Myocyte (in vitro differentiated cells): ENCODE results near the gene DDX43. TPM values are rescaled to one million over a fixed set of nuclear protein-coding genes. Genes with fewer than 3 reads are reported as not detected.
"Not testable (repeated sequence)": the region's sequence is repeated elsewhere in the genome, so short reads cannot be mapped to it uniquely, and the experiment has no call there.

ENCODE experiments used
- DNase-seq: peaks from one replicate; pipeline ENCODE4 v3.0.0-alpha.2; 2012; ENCODE audit warnings: low read depth
- total RNA-seq: library from RNA; depleted of rRNA; stranded (reverse); fragments of >200 nt; gene quantifications from 2 replicates; pipeline ENCODE4 v1.2.3, GENCODE V29; 2014

The DDX43 gene
- total RNA-seq, 1 donor from 2014 or later: not detected

DNA sequence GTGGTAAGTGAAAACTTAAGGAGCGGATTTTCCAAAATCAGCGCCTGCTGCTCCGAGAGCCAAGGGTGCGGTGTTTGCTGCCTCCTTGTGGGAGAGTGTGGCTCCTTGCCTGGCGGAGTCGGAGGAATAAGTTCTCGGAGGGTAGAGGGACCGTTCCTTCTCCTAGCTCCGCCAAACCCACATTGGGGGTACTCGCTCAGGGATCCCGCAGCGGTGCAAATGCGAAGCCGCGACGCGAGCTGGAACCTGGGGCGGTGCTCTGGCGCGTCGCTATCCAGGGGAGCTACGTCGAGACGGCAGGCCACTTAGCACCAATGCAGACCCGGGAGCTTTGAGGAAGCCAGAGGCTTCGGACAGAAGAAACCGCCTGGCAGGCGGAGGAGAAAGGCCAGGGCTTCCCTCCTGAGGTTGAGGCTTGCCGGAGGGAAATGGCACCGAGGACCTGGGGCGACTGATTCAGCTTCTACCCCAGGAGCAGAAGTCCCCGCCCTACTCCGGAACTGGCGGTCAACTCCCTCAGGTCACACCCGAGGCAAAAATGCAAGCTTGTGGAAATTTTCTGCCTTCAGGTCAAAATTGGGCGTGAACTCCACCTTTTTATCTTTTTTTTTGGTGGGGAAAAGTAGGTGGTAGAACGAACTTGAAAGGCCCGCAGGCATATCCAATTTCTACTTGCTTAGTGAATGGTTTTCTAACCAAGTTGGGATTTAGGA, 5.7 kb upstream of the DDX43 start:
- peak; percentile 69 for DNase-seq

DNA sequence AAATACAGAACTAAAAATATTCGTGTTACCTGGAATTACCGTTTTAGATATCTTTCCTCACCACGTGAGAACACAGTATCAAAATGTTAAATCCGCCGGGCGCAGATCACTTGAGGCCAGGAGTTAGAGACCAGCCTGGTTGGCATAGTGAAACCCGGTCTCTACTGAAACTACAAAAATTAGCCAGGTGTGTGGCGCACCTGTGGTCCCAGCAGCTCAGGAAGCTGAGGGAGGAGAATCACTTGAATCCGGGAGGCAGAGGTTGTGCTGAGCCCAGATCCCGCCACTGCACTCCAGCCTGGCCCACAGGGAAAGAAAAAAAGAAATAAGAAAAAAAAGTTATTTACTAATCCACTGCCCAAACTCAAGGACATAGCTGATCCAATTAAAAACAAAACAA, 4.8 kb upstream of the DDX43 start:
- DNase-seq: no peak

DNA sequence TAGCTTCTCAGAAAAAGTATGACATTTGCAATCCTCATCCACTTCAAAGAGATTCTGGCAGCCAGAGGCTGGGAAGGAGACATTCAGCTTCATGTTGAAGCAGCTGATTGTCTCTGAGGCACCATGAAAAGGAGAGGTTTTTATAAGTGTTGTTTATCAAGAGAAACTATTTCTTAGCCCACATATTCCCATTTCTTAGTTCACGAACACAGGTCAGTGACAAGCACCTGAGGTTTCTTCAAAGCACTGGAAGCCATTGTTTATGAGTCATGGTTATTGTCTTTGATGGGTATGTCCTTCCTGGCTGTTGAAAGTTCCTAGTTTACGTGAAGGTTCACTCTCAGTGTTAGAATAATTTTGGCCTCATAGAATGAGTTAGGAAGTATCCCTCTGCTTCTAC, 3.0 kb upstream of the DDX43 start:
- DNase-seq: no peak

DNA sequence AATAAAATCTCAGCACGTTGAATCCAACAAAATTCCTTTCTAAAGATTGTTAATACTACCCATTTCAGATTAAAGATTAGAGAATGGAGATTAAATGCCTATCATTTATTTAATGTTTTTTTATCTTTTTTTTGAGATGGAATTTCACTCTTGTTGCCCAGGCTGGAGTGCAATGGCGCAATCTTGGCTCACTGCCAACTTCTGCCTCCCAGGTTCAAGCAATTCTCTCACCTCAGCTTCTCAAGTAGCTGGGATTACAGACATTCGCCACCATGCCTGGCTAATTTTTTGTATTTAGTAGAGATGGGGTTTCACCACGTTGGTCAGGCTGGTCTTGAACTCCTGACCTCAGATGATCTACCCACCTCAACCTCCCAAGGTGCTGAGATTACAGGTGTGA, 2.4 kb upstream of the DDX43 start:
- not testable (repeated sequence) for DNase-seq

DNA sequence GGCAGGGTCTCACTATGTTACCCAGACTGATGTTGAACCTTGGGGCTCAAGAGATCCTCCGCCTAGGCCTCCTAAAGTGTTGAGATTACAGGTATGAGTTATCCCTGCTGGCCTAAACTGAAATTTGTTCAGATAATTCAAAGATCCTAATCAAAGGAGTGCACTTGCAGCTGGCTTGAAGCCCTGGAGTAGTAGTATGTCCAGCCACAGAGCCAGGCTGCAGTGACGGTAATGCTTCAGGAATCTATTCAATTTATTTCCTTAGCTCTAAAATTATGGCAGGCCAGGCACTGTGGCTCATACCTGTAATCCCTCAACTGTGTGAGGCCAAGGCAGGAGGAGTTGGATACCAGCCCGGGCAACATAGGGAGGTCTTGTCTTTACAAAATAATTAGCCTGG, 1.4 kb upstream of the DDX43 start:
- DNase-seq: no peak

DNA sequence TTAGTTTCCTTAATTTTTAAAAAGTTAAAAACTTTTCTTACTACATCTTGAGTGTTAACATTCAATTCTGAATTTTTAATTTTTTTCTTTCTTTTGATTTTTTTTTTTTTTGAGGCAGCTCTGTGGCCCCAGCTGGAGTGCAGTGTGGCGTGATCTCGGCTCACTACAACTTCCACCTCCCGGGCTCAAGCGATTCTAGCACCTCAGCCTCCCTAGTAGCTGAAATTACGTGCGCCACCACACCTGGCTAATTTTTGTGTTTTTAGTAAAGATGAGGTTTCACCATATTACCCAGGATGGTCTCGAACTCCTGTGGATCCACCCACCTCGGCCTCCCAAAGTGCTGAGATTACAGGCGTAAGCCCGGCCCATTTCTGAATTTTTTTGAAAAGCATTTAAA, 1.2 kb downstream of the DDX43 start:
- DNase-seq: no peak

DNA sequence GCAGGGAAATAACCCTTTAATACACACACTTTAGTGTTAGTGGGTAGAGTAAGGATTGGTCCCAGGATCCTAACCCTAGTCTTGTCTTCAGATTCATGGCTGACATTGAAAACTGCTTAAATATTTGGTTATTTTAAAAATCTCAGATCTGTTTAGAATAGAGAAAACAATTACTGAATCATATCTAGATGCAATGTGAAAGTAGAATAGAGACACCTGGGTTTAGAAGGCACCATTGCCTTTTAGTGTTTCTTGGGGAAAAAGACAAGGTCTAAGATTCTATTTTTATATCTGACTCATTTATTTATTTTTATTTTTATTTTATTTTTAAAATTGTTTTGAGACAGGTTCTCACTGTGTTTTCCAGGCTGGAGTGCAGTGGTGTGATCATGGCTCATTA, 6.0 kb downstream of the DDX43 start:
- no peak for DNase-seq

DNA sequence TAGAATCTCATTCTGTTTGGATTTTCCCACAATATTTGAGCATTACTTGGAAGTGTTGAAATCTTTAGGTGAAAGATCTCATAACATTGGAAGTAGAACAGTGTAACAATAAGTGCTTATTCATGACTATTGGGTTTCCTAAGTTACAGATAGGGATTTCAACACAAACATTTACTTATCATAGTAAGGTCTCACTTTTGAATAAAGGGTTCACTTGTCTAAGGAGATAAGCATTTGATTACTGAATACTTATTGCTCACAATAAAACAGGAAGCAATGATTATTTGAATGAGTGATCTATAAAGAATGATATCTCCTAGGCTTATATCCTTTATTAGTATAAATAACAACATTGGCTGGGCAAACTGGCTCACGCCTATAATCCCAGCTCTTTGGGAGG, 14.8 kb downstream of the DDX43 start:
- DNase-seq: no peak

DNA sequence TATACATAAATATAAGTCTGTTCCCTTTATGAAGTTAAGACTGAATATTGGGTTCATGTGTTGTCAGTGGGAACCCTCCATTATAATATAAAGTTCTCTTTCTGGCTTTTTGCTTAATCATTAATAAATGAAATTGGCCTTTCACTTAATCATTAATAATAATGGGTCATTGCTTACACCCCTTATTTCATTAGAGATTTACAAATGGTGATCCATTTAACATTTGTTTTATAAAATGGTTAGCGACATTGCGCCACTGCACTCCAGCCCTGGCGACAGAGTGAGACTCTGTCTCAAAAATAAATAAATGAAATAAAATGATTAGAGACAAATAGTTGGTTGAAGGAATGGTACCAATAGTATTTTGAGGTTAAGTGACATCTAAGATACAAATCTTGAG, 18.5 kb downstream of the DDX43 start:
- DNase-seq: no peak

DNA sequence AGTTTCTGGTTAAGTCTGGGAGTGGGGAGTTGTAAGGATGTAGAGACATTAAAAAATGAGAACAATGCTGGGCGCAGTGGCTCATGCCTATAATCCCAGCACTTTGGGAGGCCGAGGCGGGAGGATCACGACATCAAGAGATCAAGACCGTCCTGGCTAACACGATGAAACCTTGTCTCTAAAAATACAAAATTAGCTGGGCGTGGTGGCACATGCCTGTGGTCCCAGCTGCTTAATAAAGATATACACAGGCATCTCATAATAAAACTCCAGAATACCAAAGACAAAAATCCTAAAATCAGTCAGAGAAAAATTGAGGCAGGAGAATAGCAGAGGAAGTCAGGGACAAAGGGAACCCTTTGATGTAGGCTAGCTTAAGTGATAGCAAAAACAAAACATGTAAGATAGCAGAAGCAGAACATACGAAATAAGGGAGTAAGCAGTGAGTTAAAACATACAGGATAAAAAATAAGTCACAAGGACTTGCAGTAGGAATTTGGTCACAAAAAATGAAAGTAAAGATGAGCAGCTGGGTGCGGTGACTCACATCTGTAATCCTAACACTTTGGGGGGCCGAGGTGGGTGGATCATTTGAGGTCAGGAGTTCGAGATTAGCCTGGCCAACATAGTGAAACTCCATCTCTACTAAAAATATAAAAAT, 23.6 kb downstream of the DDX43 start:
- peak; percentile 56 for DNase-seq

DNA sequence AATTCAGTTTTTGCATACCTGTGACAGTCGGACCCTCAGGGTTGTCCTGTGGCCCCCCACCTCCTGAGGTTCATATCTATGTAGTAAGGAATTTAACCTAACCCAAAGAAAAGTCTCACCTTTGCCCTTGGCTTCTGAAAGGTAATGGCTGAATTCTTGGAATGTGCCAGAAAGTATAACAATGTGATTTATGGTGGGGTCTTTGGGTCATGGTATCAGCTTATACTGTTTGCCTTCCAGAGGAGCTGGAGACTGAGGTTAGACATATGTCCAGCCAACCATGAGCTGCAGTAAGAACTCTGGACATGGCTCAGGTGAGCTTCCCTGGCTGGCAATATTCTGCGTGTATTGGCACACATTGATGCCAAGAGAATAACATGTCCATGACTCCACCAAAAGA, 26.9 kb downstream of the DDX43 start:
- no peak for DNase-seq

DNA sequence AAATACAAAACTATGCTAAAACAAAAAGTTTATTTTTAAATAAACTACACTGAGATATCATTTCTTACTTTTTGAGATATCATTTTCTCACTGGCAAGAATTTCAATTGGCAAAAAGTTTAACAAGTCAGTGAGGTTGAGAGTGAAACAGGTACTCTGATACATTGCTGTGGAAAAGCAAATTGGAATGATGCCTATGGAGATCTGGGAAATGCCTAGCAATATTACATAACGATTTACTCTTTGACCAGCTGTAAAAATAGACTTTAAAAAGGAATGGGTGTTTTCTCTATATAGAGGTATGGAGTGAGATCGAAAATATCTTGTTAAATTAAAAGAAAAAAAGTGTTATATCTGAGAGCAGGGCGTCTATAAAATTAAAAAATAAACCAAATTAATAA, 40.6 kb downstream of the DDX43 start:
- DNase-seq: no peak

DNA sequence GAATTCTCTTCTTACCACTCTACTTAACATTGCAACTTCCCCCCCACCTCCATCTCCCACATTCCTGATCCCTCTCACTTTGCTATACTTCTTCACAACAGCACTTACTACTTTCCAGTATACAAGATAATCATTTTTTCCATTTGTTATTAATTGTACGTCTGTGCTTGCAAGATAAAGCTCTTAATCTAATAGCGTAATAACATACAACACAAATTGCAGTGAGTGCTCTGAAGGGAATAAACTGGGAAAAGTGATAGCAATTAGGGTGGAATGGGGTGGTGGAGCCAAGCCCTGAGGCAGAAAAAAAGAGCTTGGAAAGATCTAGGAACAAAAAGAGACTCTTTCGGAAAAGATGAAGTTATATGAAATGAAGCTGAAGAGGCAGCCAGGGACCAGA, 48.9 kb downstream of the DDX43 start:
- DNase-seq: no peak

DNA sequence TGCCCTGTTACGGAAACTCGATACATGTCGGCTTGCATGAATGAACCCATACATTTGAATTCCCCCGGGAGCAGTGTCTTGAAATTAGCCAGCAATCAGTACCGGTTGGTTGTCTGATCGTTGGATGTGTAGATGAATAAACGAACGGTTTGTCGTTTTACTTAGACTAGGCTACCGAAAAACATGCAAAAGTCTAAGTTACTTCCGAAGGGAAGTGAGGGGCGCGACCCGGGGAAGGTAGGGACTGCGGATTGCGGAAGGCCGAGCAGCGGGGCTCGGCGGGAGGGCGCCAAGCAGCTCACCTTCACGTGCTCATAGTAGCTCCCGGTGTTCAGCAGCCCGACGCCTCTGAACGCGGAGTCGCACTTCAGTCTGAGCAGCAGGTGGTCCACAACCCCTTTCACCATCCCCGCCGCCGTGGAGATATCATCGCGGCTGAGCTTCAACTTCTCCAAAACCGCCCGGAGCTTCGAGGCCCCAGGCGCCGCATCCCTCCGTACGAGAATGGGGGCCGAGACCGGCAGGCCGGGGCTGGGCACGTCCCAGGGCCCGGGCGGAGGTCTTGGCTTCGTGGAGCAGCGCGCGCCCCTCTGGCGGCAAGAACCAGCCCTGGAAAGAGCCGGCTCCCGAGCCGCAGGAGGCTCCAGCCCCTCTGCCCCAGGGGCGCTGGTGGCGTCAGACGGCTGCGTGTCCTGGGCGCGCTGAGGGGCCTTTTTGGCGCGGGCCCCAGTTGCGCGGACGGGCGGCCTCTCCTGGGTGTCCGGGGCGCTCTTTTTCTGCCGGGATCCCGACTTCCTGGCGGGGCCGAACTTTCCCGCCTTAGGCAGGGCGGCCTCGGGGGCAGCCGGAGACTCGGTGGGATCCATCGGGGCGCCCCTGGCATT, 56.8 kb downstream of the DDX43 start:
- peak; percentile 17 for DNase-seq

DNA sequence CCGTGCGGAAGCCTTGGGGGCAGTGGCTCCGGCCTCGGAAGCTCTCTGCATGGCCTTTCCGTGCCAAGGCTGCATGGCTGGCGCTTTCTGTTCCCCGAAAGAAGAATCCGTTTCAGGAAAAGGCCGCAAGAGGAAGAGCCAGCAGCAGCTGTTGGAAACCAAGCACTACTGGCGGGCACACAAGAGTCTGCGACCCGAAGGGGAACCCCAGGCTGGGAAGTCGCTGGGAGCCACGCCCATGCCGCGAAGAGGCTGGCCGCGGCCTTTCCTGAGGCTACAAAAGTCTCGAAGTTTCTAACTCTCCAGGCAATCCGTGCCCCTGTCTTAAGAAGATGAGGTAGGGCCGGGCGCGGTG, 57.5 kb downstream of the DDX43 start, which contains the start of gene CGAS:
CGAS (minus strand) TSS at position 191 of the 355 bp plus-strand sequence; CDS start at position 75, 116 bp downstream.
- DNase-seq: peak; percentile 95

DNA sequence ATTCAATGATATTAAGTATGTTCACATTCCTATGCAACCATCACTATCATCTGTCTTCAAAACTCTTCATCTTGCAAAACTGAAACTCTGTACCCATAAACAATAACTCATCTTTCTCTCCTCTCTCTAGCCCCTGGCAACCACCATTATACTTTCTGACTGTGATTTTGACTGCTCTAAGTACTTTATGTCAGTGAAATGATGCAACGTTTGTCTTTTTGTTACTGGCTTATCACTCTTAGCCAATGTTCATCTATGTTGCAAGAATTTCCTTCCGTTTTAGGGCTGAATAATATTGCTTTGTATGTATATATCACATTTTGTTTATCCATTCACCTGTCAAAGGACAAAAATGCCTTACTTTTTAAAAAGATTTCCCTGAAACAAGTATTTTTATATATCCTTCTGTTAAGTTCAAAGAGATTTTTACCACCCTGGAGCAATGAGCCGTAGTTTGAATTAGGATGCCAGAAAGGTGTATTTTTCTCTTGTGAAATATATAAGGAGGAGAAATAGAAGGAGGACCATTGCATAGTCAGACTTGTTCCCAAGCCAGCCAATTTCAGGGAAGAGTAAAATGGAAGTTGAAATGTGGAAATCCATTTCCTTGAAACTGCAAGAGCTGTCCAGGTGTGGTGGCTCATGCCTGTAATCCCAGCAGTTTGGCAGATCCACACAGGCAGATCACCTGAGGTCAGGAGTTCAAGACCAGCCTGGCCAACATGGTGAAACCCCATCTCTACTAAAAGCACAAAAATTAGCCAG, 61.4 kb downstream of the DDX43 start:
- no peak for DNase-seq

DNA sequence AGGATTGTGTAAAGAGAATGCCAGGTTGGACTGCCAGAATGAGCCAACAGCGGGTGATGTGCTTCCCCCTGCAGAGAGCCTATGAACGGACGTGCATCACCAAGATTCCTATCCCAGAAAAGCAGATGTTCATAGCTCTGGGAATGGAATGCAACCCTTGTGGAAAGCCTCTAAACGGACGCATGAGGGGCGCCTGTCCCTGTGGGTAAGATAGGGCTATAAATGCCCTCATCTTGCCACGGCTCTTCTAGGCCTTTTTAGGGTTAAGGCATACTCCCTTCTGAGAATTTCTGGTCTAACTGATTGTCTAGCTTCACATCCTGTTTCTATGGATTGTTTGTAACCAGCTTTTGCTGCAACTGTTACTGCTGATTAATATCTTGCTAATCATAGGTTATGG, 64.8 kb downstream of the DDX43 start:
- not testable (repeated sequence) for DNase-seq

DNA sequence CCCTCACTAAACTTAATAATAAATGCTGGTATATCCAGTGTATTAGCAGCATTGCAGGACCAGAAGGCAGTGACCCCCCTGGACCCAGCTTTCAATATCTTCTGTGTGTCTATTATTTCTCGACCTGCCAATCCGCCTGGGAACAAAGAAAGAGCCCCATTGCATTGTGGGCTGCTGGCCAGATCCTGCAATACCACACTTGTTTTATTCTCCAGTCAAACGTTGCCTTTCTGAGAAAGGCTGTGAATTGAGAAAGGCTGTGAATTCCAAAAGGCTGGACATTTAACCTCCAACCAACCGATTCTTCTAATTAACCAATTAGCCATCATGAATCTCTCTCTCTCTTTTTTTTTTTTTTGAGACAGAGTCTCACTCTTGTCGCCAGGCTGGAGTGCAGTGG, 65.4 kb downstream of the DDX43 start:
- no peak for DNase-seq

DNA sequence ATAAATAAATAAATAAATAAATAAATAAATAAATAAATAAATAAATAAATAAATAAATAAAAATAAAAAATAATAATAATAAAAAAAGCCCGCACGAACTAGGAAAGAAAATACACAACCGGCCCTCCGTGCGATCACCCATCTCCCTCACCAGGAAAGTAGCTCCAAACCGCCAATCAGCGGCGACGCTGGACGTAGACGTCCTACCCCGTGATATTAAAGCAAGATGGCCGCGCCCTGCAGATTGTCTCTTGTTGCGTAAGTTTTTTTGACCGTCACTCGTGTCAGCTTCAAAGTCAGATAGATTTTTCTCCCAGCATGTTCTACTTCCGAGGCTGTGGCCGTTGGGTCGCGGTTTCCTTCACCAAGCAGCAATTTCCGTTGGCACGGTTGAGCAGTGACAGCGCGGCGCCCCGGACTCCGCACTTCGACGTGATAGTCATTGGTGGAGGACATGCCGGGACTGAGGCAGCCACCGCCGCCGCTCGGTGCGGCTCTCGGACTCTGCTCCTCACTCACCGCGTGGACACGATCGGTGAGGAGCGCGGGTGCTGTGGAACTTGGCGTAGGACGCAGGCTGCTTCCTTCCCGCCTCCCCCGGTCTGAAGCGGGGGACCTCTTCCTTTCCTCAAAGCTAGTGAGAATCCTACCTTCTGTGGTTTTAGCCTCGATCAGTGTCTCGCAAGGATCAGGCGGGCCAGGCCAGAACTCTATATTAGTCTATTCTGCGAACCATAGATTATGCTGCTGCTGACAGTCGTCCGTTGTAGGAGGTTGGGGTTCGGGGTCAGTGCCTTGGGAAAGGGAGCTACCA, 67.1 kb downstream of the DDX43 start, which contains the start of gene MTO1:
MTO1 (plus strand) TSS at position 201 of the 814 bp plus-strand sequence; CDS start at position 319, 118 bp downstream.
- peak; percentile 95 for DNase-seq
